ENCODE data around the gene HK1. TPM values are rescaled to one million over a fixed set of nuclear protein-coding genes. Genes with fewer than 3 reads are reported as not detected.

HK1 gene
- total and polyA plus RNA-seq, 2 of the 13 experiments (the other 11 are each of a cell fraction or from before 2014, with no cell fraction given), result 0.29 to 1.5 TPM

- no peak for TF ChIP-seq ZNF83 (CRISPR knock-in tag; IDR thresholded peaks at IDR 0.05; ENCODE audit: borderline replicate concordance)
- no peak for TF ChIP-seq ZNF496 (CRISPR knock-in tag; IDR thresholded peaks at IDR 0.05; ENCODE audit: insufficient replicate concordance)
- no peak for TF ChIP-seq MIER2 (CRISPR knock-in tag; IDR thresholded peaks at IDR 0.05)
- TF ChIP-seq JUN (CRISPR knock-in tag; IDR thresholded peaks at IDR 0.05), result no peak
- no peak for TF ChIP-seq ZNF225 (CRISPR knock-in tag; IDR thresholded peaks at IDR 0.05)
- no peak for TF ChIP-seq NCOA5 (CRISPR knock-in tag; IDR thresholded peaks at IDR 0.05)
- TF ChIP-seq, protein P1, sequence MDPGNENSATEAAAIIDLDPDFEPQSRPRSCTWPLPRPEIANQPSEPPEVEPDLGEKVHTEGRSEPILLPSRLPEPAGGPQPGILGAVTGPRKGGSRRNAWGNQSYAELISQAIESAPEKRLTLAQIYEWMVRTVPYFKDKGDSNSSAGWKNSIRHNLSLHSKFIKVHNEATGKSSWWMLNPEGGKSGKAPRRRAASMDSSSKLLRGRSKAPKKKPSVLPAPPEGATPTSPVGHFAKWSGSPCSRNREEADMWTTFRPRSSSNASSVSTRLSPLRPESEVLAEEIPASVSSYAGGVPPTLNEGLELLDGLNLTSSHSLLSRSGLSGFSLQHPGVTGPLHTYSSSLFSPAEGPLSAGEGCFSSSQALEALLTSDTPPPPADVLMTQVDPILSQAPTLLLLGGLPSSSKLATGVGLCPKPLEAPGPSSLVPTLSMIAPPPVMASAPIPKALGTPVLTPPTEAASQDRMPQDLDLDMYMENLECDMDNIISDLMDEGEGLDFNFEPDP (CRISPR knock-in tag; conservative IDR thresholded peaks at IDR 0.05), result no peak
- TF ChIP-seq, protein P2, sequence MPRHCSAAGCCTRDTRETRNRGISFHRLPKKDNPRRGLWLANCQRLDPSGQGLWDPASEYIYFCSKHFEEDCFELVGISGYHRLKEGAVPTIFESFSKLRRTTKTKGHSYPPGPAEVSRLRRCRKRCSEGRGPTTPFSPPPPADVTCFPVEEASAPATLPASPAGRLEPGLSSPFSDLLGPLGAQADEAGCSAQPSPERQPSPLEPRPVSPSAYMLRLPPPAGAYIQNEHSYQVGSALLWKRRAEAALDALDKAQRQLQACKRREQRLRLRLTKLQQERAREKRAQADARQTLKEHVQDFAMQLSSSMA (CRISPR knock-in tag; IDR thresholded peaks at IDR 0.05), result no peak
Measured at GRCh38 chr10:69287181-69287580, 8.9 kb downstream of the HK1 start (continued).

DNA sequence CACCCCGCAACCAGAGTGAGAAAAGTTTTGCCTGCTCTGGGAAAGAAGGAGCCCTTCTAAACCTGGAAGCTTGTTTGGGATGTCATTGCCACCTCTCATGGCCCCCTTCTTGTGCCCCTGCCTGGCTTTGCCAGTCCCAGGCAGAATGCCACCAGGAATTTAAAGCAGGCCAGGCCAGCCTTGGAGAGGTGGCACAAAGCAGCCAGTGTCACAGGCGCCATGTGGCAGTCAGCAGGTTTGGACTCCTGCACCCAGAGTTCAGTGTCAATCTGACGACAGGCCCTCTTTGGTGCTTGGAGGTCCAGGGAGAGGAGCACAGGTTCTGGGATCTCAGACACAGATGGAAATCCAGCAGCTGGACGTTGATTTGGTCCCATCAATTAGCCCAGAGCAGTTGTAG is 12.7 kb downstream of the HK1 start:
- Histone ChIP-seq H3K4me3 (replicated peaks in 1 of 3; ENCODE audit: insufficient read depth in 1 of 3, low read depth in 2 of 3, low read length in 3 of 3) (no peak overlapping the region), H3K9me3 (ENCODE audit: low read length) (no peaks in the 10 kb centered on the region), H2AFZ (ENCODE audit: low read length) (no peak overlapping the region), H4K20me1 (ENCODE audit: insufficient read depth, low read length) (no peaks in the 10 kb centered on the region), H3K9ac (ENCODE audit: insufficient read depth, low read depth, low read length) (no peak overlapping the region), H3K4me2 (ENCODE audit: low read depth, low read length) (no peak overlapping the region), H3K4me1 (ENCODE audit: insufficient read depth, low read length) (no peaks in the 10 kb centered on the region; the same call in 1 of the 2 replicates), H3K36me3 (replicated peaks in 1 of 2; ENCODE audit: control insufficient read depth in 1 of 2, insufficient read depth in 2 of 2, low read length in 2 of 2) (no peaks in the 10 kb centered on the region), H3K27me3 (ENCODE audit: control insufficient read depth in 1 of 2, insufficient read depth in 2 of 2, low read length in 2 of 2) (peaks cover 0 to 15% of the 10 kb centered on the region in 2 experiments; a peak in 3 of 5 replicates), H3K27ac (ENCODE audit: extremely low read length, insufficient read depth, low read length) (no peak overlapping the region), H3K79me2 (ENCODE audit: insufficient read depth, low read length) (no peaks in the 10 kb centered on the region)
- DNase-seq (ENCODE audit: low spot score) (no peak), ATAC-seq (peak; percentile 72), FAIRE-seq (no peak)
- WGBS (ENCODE audit: low lambda C conversion rate), result 12% methylated on average over 4 of the region's 4 CpGs
- POLR2A ChIA-PET, result no interaction called here
- CTCF ChIA-PET (ENCODE audit: low intra/inter-chr PET ratio, low total read pairs), result no interaction called here
- in situ Hi-C loops (cut with HindIII; ENCODE audit: extremely low pct_ligation_motif_present, low pct_unique_long_range_greater_than_20kb), result no loop called here
- no TSS peak for BruUV-seq (replicated peaks)
- TF ChIP-seq, protein P3, sequence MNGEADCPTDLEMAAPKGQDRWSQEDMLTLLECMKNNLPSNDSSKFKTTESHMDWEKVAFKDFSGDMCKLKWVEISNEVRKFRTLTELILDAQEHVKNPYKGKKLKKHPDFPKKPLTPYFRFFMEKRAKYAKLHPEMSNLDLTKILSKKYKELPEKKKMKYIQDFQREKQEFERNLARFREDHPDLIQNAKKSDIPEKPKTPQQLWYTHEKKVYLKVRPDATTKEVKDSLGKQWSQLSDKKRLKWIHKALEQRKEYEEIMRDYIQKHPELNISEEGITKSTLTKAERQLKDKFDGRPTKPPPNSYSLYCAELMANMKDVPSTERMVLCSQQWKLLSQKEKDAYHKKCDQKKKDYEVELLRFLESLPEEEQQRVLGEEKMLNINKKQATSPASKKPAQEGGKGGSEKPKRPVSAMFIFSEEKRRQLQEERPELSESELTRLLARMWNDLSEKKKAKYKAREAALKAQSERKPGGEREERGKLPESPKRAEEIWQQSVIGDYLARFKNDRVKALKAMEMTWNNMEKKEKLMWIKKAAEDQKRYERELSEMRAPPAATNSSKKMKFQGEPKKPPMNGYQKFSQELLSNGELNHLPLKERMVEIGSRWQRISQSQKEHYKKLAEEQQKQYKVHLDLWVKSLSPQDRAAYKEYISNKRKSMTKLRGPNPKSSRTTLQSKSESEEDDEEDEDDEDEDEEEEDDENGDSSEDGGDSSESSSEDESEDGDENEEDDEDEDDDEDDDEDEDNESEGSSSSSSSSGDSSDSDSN (CRISPR knock-in tag; IDR thresholded peaks at IDR 0.05), result no peak
- TF ChIP-seq HNRNPL (IDR thresholded peaks at IDR 0.05; ENCODE audit: low read depth, low read length), result peak; percentile 94
- intact Hi-C loops (cut with micrococcal nuclease; ENCODE audit: unreplicated experiment), result no loop called here

Data from HepG2 (cell line).